Stimulated activated CD4-positive, alpha-beta T cell treated with anti-CD3 and anti-CD28 coated beads, Interleukin-1b, Interleukin-23, amount 100 ng/mL, for 1 hour (primary cell): ENCODE measurements around the gene AKNA.

Experiments used
- DNase-seq, 2 donors: peaks; one replicate each; pipeline ENCODE4 v3.0.0-alpha.2; 2020; ENCODE audit warnings: low read depth in 2 of 2

Gene AKNA

GRCh38 chr9:114362394-114362793 is 25.4 kb downstream of the AKNA start:
- DNase-seq, result no peak

- DNase-seq, result no peak
These were observed 26.2 kb downstream of the AKNA start for GRCh38 chr9:114361542-114361941.

GRCh38 chr9:114359801-114360200 is 28.0 kb downstream of the AKNA start:
- DNase-seq, result no peak

GRCh38 chr9:114357911-114358328 is 29.9 kb downstream of the AKNA start:
- DNase-seq, result no peak

- no peak for DNase-seq
These were observed 30.4 kb downstream of the AKNA start for GRCh38 chr9:114357360-114357759.

- no peak for DNase-seq
These were observed 31.0 kb downstream of the AKNA start for GRCh38 chr9:114356792-114357191.

GRCh38 chr9:114355821-114356220 is 32.0 kb downstream of the AKNA start:
- DNase-seq, result no peak

GRCh38 chr9:114351932-114352331 is 35.9 kb downstream of the AKNA start:
- DNase-seq, result no peak

GRCh38 chr9:114350636-114351401 is 37.0 kb downstream of the AKNA start:
- DNase-seq, result no peak

- DNase-seq, result no peak
These were observed 37.9 kb downstream of the AKNA start for GRCh38 chr9:114349713-114350480.

- peak; percentile 19 to 71 for DNase-seq
These were observed 38.8 kb downstream of the AKNA start for GRCh38 chr9:114348906-114349482.

GRCh38 chr9:114348261-114348905 is 39.4 kb downstream of the AKNA start:
- no peak for DNase-seq

GRCh38 chr9:114347675-114348074 is 40.1 kb downstream of the AKNA start:
- DNase-seq, result no peak

- no peak for DNase-seq
These were observed 41.6 kb downstream of the AKNA start for GRCh38 chr9:114346146-114346545.

GRCh38 chr9:114345493-114346065 is 42.2 kb downstream of the AKNA start:
- DNase-seq, result no peak

- no peak for DNase-seq
These were observed 43.1 kb downstream of the AKNA start for GRCh38 chr9:114344692-114345091.

- DNase-seq, result no peak
These were observed 43.6 kb downstream of the AKNA start for GRCh38 chr9:114344188-114344566.

- no peak for DNase-seq
These were observed 44.2 kb downstream of the AKNA start for GRCh38 chr9:114343471-114344187.

- DNase-seq, result no peak
These were observed 44.9 kb downstream of the AKNA start for GRCh38 chr9:114342755-114343440.

- DNase-seq, result no peak
These were observed 45.8 kb downstream of the AKNA start for GRCh38 chr9:114341991-114342390.
